HG03108 (cell line): ENCODE data around the gene KCNH2.

Experiments used
- ATAC-seq: cut with Tn5 transposase; IDR thresholded peaks from one replicate; pipeline ENCODE4 v1.9.1; 2021; ENCODE audit warnings: moderate library complexity; ENCODE audit not compliant: unreplicated experiment

Gene KCNH2

GRCh38 chr7:150938566-150938965 lies 39.6 kb downstream of the KCNH2 start:
- ATAC-seq: no peak

GRCh38 chr7:150937848-150938561 lies 40.1 kb downstream of the KCNH2 start:
- no peak for ATAC-seq

- ATAC-seq: no peak
These were observed 42.1 kb downstream of the KCNH2 start for GRCh38 chr7:150936018-150936417.

- ATAC-seq: no peak
These were observed 43.0 kb downstream of the KCNH2 start for GRCh38 chr7:150935149-150935548.

- no peak for ATAC-seq
These were observed 43.9 kb downstream of the KCNH2 start for GRCh38 chr7:150934045-150934766.

GRCh38 chr7:150931199-150931869 lies 46.8 kb downstream of the KCNH2 start:
- no peak for ATAC-seq

GRCh38 chr7:150928541-150928940 lies 49.6 kb downstream of the KCNH2 start:
- ATAC-seq: no peak

GRCh38 chr7:150927956-150928344 lies 50.2 kb downstream of the KCNH2 start:
- no peak for ATAC-seq

- ATAC-seq: no peak
These were observed 50.8 kb downstream of the KCNH2 start for GRCh38 chr7:150927157-150927955.

GRCh38 chr7:150926066-150926465 lies 52.1 kb downstream of the KCNH2 start:
- no peak for ATAC-seq

- ATAC-seq: no peak
These were observed 53.7 kb downstream of the KCNH2 start for GRCh38 chr7:150924369-150924781.

GRCh38 chr7:150923802-150924201 lies 54.3 kb downstream of the KCNH2 start:
- no peak for ATAC-seq

GRCh38 chr7:150923196-150923595 lies 54.9 kb downstream of the KCNH2 start:
- ATAC-seq: no peak

GRCh38 chr7:150919160-150919559 lies 59.0 kb downstream of the KCNH2 start:
- no peak for ATAC-seq

- ATAC-seq: no peak
These were observed 59.7 kb downstream of the KCNH2 start for GRCh38 chr7:150918378-150918777.

GRCh38 chr7:150917969-150918368 lies 60.2 kb downstream of the KCNH2 start:
- ATAC-seq: no peak

- no peak for ATAC-seq
These were observed 61.5 kb downstream of the KCNH2 start for GRCh38 chr7:150916670-150917069.

- no peak for ATAC-seq
These were observed 63.2 kb downstream of the KCNH2 start for GRCh38 chr7:150914966-150915365.

GRCh38 chr7:150914196-150914595 lies 63.9 kb downstream of the KCNH2 start:
- ATAC-seq: no peak

GRCh38 chr7:150912427-150912826 lies 65.7 kb downstream of the KCNH2 start:
- no peak for ATAC-seq

- ATAC-seq: no peak
These were observed 66.4 kb downstream of the KCNH2 start for GRCh38 chr7:150911590-150912267.
